SW480 (cell line): ENCODE measurements around the gene LPCAT1.
"Not testable (repeated sequence)": the region's sequence is repeated elsewhere in the genome, so short reads cannot be mapped to it uniquely, and the experiment has no call there.

Experiments used
- DNase-seq: peaks from one replicate; pipeline ENCODE4 v3.0.0-alpha.2; 2016; ENCODE audit warnings: low spot score

Gene LPCAT1

DNA sequence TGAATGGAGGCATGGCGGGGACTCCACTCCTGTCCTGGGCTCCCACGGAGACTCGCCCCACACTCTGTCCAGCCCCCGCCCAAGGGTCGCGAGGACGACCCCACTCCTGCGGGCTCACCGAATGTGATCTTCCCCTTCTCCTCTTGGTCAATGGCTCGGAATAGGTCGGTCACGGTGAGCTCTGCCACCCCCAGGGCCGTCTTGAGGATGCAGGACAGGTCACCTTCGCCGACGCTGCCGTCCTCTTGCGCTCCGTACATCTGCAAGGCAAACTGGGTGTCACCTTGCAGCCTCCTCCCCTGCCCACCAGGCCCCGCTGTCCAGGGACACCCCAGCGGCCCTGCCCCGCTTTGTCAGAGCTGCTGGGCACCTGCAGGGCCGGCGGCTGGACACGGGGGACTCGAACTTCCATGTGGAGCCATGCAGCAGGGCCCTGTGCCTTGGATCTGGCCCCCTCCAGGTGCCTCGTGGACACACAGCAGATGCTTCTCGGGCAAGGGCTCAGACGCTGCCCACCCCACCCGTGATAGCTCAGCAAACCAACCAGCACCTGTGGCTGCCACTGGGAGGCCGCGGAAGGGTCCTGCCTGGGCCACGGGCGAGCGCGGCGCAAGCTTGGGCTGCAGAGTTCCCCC lies 57.0 kb downstream of the LPCAT1 start:
- no peak for DNase-seq

GRCh38 chr5:1465966-1466471 lies 57.7 kb downstream of the LPCAT1 start:
- no peak for DNase-seq

- no peak for DNase-seq
Measured at GRCh38 chr5:1465117-1465516, 58.6 kb downstream of the LPCAT1 start.

- no peak for DNase-seq
Measured at GRCh38 chr5:1464511-1464910, 59.2 kb downstream of the LPCAT1 start.

DNA sequence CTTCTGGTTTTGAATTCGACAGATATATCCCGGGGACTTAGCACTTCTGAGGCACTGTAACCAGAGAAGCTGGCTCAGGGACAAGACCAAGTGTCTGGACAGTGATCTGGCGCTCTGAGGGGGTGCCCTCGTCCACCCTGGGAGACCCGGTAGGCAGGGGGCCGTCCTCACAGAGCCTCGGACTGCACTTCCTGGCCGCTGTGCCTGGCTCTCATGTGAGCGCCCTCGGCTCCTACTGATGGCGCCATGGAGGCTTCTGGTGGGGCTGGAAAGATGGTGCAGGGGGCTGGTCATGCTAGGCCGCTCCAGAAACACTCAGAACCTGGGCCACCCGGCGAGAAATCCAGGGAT lies 59.7 kb downstream of the LPCAT1 start:
- DNase-seq: no peak

DNA sequence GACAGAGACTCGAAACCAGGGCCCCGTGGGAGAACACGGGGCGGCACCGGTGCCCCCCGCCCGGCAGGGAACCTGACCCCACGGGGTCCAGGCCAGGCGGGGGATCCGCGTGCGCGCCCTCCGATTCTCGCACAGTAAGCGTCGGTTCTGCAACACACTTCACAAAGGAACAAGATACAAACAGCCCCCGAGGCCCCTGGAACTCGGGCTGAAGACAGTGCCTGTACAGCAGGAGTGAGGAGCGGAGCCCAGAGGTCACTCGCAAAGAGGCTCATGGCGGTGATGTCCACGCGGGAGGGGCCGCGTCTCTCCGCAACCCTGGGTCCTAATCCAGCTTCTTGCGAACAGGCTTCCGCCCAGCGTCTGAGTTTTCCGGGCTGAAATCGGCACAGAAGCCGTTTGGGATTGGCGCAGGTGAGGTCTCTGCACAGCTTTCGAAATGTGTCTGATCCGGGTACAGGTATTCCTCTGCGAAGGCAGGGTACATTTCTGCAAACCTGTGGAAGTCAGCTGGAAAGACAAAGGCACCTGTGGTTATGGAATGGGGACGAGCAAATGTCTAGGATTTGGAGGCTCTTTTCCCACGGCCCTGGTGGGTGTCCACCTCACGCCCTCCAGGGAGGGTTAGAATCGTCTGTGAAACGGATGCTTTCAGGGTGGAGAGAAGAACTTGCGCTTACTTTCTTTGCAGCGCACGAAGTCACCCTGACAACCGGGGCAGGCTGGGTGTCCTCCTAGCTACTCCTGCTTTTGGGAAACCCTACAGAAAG lies 60.2 kb downstream of the LPCAT1 start:
- no peak for DNase-seq

DNA sequence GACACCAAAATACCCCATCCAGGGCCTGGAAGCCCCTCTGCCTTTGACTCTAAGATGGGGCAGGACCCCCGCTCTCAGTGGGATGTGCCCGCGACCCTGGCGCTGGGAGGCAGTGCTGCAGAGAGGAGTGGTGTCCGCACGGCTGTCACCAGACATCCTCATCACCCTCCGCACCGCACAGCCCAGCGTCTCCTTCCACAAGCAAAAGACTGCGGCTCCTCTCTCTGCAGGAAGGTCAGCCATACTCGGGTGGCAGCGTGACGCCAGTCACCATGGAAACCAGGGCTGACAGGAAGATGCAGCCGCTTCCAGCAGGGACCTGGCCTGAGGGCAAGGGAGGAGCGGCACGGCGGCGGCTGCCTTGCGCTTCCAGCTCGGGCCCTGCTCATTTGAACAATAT lies 61.4 kb downstream of the LPCAT1 start:
- no peak for DNase-seq

- DNase-seq: no peak
Measured at GRCh38 chr5:1461396-1461795, 62.4 kb downstream of the LPCAT1 start.

- no peak for DNase-seq
Measured at GRCh38 chr5:1460054-1460682, 63.6 kb downstream of the LPCAT1 start.

- not testable (repeated sequence) for DNase-seq
Measured at GRCh38 chr5:1459435-1459834, 64.3 kb downstream of the LPCAT1 start.

DNA sequence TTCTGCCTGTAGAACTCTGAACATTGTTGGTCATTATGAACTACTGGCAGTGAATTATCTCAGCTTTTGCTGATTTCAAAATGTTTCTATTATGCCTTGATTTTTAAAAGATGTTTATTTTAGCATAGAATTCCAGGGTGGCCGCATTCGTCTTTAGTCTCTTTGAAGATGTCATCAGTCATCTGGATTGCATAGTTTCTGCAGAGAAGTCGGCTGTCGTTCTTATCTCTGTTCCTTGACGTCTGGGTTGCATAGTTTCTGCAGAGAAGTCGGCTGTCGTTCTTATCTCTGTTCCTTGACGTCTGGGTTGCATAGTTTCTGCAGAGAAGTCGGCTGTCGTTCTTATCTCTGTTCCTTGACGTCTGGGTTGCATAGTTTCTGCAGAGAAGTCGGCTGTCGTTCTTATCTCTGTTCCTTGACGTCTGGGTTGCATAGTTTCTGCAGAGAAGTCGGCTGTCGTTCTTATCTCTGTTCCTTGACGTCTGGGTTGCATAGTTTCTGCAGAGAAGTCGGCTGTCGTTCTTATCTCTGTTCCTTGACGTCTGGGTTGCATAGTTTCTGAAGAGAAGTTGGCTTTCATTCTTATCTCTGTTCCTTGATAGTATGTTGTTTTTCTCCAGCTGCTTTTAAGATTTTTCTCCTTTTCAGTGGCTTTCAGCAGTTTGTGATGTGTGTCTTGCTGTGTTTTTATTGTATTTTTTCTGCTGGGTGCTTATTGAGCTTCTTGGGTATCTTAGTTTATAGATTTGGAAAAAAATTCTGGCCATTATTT lies 67.5 kb downstream of the LPCAT1 start:
- not testable (repeated sequence) for DNase-seq

DNA sequence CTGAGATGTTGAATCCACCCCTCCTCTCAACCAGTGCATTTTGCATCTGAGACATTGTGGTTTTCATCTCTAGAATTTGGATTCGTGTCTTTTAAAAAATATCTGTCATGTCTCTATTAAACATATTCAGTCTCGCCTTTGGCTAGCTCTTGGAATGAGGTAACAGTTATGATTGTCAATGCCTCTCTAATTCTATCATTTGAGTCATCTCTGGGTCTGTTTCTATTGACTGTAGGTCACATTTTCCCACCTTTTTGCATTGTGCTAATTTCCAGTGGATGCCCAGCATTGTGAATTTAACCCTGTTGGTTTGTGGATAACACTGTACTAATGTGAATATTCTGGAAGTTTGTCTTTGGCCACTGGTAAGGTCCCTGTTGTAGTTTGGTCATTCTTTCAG lies 70.1 kb downstream of the LPCAT1 start:
- DNase-seq: no peak

DNA sequence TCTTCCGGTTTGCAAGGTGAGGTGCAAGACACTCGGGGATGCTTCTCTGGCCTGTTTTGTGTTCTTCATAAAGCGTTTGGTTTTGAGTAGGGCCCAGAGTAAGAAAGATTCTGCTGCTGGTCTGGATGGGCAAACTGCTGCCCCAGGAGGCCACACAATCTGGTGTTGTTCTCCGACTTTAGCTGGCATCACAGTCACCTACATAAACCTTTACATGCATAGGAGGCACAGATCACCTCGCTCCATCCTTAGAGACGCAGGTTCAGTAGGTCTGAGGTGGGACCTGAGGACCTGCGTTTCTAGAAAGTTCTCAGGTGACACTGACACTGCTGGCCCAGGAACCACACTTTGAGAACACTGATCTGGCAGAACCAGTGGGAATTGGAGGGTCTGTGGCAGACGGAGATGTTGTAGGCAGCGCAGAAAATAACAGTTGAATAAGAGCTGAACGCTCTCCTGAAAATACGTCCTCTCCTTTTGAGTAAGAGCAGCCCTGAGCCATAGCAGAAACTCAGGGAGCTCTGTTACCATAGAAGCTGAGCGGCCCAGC lies 74.6 kb downstream of the LPCAT1 start:
- DNase-seq: no peak

DNA sequence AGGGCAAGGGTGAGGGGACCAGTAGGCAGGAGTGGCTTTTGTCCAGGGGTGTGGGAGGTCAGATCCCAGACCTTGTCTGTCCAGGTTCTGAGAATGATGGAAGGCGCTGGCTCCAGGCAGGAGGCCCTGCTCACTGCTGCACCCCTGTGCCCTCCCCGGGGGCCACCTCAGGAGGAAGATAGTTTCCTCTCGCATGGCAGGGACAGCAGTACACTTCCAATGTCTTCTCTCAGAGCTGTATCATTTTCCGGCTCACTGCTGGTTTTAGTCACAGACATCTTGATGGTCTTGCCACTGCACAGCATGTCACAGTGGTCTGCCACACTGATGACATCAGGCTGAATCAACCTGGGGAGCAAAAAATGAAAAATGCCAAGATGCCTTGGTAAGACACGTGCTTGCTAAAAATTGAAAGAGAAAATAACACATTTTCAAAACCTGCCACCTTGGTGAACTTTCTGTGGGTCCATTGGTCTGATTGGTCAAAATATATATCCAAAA lies 75.2 kb downstream of the LPCAT1 start:
- no peak for DNase-seq

DNA sequence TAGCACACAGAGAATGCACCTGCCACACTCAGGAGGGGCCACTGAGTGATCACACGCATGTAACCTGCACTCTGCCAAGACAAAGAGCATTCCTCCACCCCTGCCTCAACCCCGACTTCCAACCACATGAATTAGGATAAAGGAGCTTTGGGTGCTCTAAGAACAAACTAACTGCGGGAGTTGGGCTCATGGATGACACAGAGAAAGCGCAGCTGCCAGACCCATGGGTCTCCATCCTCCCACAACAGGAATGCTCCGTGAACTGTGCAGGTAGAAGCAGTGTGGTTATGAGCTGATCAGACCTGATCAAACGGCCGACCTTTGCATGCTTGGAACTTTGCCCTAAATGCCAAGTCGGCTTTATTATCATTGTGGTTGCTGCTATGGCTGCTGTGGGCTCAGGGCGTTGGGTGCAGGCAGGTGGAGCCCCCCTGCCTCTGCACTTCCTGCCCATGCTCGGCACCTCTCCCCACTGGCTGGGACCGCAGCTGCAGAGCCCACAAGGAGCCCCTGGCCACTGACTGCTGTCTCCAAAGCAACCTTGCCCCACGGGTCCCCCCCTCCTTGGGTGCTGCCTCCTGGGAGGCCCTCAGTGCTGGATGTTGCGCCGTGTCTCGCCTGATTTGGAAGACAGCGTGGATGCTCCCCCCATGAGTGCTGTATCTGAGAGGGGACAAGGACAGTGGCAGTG lies 75.9 kb downstream of the LPCAT1 start:
- peak; percentile 90 for DNase-seq

- DNase-seq: no peak
Measured at GRCh38 chr5:1446602-1447343, 77.0 kb downstream of the LPCAT1 start.

DNA sequence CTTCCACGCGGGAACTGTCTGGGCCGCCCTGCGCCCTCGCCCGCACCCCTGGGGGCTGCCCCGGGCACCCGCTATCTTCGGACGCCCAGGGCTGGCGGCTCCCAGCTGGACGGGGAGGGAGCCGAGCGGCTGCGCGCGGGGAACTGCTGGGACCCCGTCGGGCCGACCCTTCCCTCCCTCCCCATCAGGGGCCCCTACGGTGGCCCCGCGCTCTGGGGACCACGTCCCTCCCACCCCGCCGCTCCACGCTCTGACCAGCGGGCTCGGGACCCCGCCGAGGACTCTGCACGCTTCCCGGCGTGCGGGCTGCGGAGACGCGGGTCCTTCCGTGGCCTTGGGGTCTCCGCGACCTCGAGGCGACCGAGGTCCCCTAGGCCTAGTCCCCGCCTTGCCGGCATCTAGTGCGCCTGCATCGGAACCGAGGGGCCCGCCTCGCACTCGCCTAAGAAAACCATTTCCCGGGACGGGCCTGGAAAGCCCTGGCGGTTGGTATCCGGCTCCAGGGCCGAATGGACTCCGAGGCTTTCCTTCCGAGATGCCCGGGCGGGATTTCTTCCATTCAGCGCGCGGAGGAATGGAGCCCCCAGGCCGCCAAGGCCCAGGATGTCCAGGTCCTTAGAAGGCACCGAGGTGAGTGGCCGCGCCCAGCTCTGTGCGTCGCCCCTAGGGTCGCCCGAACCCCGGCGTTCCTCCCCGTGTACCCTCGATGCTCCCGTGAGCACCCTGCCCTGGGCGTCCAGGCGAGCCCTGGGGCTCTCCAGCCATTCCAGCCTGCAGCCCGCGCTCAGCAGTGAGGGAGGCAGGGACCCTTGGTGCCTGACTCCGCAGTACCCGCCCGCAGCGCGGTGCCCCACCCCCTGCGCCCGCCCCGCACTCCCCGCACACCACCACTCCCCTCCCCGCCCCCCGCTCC lies 77.8 kb downstream of the LPCAT1 start:
- DNase-seq: no peak

DNA sequence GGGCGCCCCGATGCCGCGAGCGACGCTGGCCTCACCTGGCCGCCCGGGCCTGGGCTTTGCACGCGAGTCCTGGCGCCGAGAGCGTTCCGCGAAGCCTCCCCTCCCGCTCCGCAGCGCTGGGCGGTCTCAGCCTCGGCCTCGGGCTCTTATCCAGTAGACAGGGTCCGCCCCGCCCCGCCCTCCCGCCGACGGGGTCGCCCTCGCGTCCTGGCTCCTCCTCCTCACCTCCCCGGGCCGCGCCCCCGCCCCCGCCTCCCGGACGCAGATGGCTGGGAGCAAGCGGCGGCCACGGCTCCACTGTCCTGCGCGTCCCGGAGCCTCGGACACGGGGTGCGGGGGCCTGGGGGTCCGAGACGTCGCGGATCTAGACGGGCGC lies 78.5 kb downstream of the LPCAT1 start, which contains the start of gene SLC6A3:
SLC6A3 (minus strand) TSS at position 128 of the 376 bp plus-strand sequence. CDS start 2,243 bp downstream, outside the sequence.
- DNase-seq: no peak
